GM12878 (cell line): Measurements from ENCODE around the gene HEXIM1. TPM values are rescaled to one million over a fixed set of nuclear protein-coding genes. Genes with fewer than 3 reads are reported as not detected.

Experiments used
- CUX1 ChIP-seq: IDR thresholded peaks from 2 replicates; pipeline ENCODE4 v1.6.1; 2012; ENCODE audit warnings: improper control_type of control experiment, low read depth, low read length; ENCODE audit not compliant: insufficient replicate concordance
- E2F8 ChIP-seq: fragments of 450-650 bp; IDR thresholded peaks from 2 replicates; pipeline ENCODE4 v1.6.1; 2018; ENCODE audit warnings: mild to moderate bottlenecking, low read depth, moderate library complexity; ENCODE audit not compliant: partially characterized antibody
- EED ChIP-seq: sonication (generic); IDR thresholded peaks from 2 replicates; pipeline ENCODE4 v1.6.1; 2016; ENCODE audit warnings: antibody characterized with exemption, low read depth
- EP300 ChIP-seq, 2 experiments: fragments of 150-350 bp in 1 of 2; IDR thresholded peaks; 2 replicates each; pipeline ENCODE4 v1.6.1; 2011 to 2012; ENCODE audit warnings: low read depth in 2 of 2, low read length in 2 of 2, borderline replicate concordance in 1 of 2, improper control_type of control experiment in 1 of 2, inconsistent platforms in 1 of 2; ENCODE audit not compliant: control insufficient read depth in 1 of 2
- EZH2 ChIP-seq: IDR thresholded peaks from 2 replicates; pipeline ENCODE4 v1.6.1; 2012; ENCODE audit warnings: low read depth, mild to moderate bottlenecking, control low read depth, inconsistent platforms, low read length, borderline replicate concordance; ENCODE audit not compliant: control insufficient read depth
- HDGF ChIP-seq: fragments of 450-650 bp; IDR thresholded peaks from 2 replicates; pipeline ENCODE4 v1.6.1; 2016; ENCODE audit warnings: antibody characterized with exemption
- MTA3 ChIP-seq: IDR thresholded peaks from 2 replicates; pipeline ENCODE4 v1.6.1; 2012; ENCODE audit warnings: low read length, inconsistent platforms, borderline replicate concordance
- NFYB ChIP-seq: IDR thresholded peaks from 2 replicates; pipeline ENCODE4 v1.6.1; 2011; ENCODE audit warnings: low read depth, mild to moderate bottlenecking, low read length, improper control_type of control experiment, moderate library complexity; ENCODE audit not compliant: insufficient read depth
- USF1 ChIP-seq: IDR thresholded peaks from 2 replicates; pipeline ENCODE4 v1.6.1; 2011; ENCODE audit warnings: borderline replicate concordance, low read depth, mild to moderate bottlenecking, moderate library complexity, mixed read lengths, low read length; ENCODE audit not compliant: insufficient read depth; ENCODE audit errors: extremely low read length
- ZNF207 ChIP-seq: fragments of 450-650 bp; IDR thresholded peaks from 2 replicates; pipeline ENCODE4 v1.6.1; 2014; ENCODE audit warnings: antibody characterized with exemption, mild to moderate bottlenecking, borderline replicate concordance
- ZZZ3 ChIP-seq: IDR thresholded peaks from 2 replicates; pipeline ENCODE4 v1.6.1; 2011; ENCODE audit warnings: low read depth; ENCODE audit not compliant: control insufficient read depth, insufficient read length
- polyA plus RNA-seq, 11 experiments: library from polyadenylated mRNA; depleted of rRNA in 4 of 11; unstranded in 6 of 11; stranded (reverse) in 5 of 11; fragments of >200 nt; fragmentation: Nextera tagmentation in 4 of 11; fragmentation: Illumina TruSeq in 1 of 11; extraction: Ambion mirVana in 4 of 11; extraction: Trizol in 1 of 11; gene quantifications; 1 replicate in 1 of 11; 2 replicates in 10 of 11; pipeline versions ENCODE4 v1.2.1 to v1.2.3, GENCODE V29; 2011 to 2016; ENCODE audit warnings: inconsistent platforms in 2 of 11, missing spikeins in 2 of 11, low read depth in 1 of 11
- total RNA-seq, 4 experiments: library from RNA; depleted of rRNA in 3 of 4; stranded (reverse); fragments of >200 nt in 3 of 4; fragmentation: Illumina TruSeq in 1 of 4; extraction: Trizol in 1 of 4; gene quantifications; 2 replicates each; pipeline versions ENCODE4 v1.2.1 to v1.2.3, GENCODE V29; 2013 to 2021
- TF ChIP-seq, protein P1 (sequence below): fragments of 450-650 bp; IDR thresholded peaks from 2 replicates; pipeline ENCODE4 v1.6.1; 2017; ENCODE audit warnings: antibody characterized with exemption, mild to moderate bottlenecking, moderate library complexity

Gene HEXIM1
- total and polyA plus RNA-seq, 10 of the 15 experiments (the other 5 are each of a cell fraction or from before 2014, with no cell fraction given) = 1.9 to 24.1 (median 9.0) TPM

- TF ChIP-seq EZH2 = no peak
- TF ChIP-seq, protein P1, sequence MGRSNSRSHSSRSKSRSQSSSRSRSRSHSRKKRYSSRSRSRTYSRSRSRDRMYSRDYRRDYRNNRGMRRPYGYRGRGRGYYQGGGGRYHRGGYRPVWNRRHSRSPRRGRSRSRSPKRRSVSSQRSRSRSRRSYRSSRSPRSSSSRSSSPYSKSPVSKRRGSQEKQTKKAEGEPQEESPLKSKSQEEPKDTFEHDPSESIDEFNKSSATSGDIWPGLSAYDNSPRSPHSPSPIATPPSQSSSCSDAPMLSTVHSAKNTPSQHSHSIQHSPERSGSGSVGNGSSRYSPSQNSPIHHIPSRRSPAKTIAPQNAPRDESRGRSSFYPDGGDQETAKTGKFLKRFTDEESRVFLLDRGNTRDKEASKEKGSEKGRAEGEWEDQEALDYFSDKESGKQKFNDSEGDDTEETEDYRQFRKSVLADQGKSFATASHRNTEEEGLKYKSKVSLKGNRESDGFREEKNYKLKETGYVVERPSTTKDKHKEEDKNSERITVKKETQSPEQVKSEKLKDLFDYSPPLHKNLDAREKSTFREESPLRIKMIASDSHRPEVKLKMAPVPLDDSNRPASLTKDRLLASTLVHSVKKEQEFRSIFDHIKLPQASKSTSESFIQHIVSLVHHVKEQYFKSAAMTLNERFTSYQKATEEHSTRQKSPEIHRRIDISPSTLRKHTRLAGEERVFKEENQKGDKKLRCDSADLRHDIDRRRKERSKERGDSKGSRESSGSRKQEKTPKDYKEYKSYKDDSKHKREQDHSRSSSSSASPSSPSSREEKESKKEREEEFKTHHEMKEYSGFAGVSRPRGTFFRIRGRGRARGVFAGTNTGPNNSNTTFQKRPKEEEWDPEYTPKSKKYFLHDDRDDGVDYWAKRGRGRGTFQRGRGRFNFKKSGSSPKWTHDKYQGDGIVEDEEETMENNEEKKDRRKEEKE = no peak
- TF ChIP-seq EP300 (IDR thresholded peaks at IDR 0.05; ENCODE audit: borderline replicate concordance in 1 of 2, control insufficient read depth in 1 of 2, low read depth in 2 of 2, low read length in 2 of 2) = no peak
- no peak for TF ChIP-seq MTA3
- no peak for TF ChIP-seq ZNF207
- peak; percentile 69 for TF ChIP-seq HDGF
- TF ChIP-seq CUX1 = no peak
- TF ChIP-seq NFYB = no peak
- peak; percentile 8; the same call in 1 of the 2 replicates for TF ChIP-seq EED
- TF ChIP-seq E2F8 = no peak
- no peak for TF ChIP-seq USF1
- no peak for TF ChIP-seq ZZZ3
Measured at GRCh38 chr17:45132572-45133463, 15.5 kb upstream of the HEXIM1 start (continued).
